Osteoblast (primary cell): Measurements from ENCODE around the gene H2BK1. TPM values are rescaled to one million over a fixed set of nuclear protein-coding genes. Genes with fewer than 3 reads are reported as not detected.

Experiments
- DNase-seq: peaks from one replicate; pipeline ENCODE4 v3.0.0; 2011; ENCODE audit warnings: low spot score, mixed read lengths; ENCODE audit not compliant: insufficient read length; ENCODE audit errors: missing footprints
- H2AFZ ChIP-seq: 2 replicates; pipeline ENCODE4 v1.6.0; 2011; ENCODE audit warnings: mild to moderate bottlenecking, low read length
- H3K27ac ChIP-seq: 2 replicates; pipeline ENCODE4 v1.5.1; 2011; ENCODE audit warnings: mild to moderate bottlenecking, low read depth, low read length, moderate library complexity
- H3K27me3 ChIP-seq: 2 replicates; pipeline ENCODE4 v1.6.0; 2012; ENCODE audit warnings: mild to moderate bottlenecking, control low read depth, inconsistent platforms, low read length, moderate library complexity; ENCODE audit not compliant: insufficient read depth
- H3K36me3 ChIP-seq: 2 replicates; pipeline ENCODE4 v1.5.1; 2011; ENCODE audit warnings: mild to moderate bottlenecking, low read length, control low read depth, moderate library complexity; ENCODE audit not compliant: insufficient read depth
- H3K4me1 ChIP-seq: 2 replicates; pipeline ENCODE4 v1.5.1; 2011; ENCODE audit warnings: mild to moderate bottlenecking, low read length, control low read depth, moderate library complexity; ENCODE audit not compliant: insufficient read depth
- H3K4me2 ChIP-seq: 2 replicates; pipeline ENCODE4 v1.6.0; 2011; ENCODE audit warnings: mild to moderate bottlenecking, low read length; ENCODE audit not compliant: insufficient read depth
- H3K4me3 ChIP-seq: fragments of 200-600 bp; sonication (generic); 3 replicates; pipeline ENCODE4 v1.5.1; 2012; ENCODE audit warnings: mild to moderate bottlenecking, low read length, inconsistent platforms; ENCODE audit not compliant: insufficient read depth
- H3K79me2 ChIP-seq: 2 replicates; pipeline ENCODE4 v1.6.0; 2012; ENCODE audit warnings: mild to moderate bottlenecking, low read length, control low read depth, inconsistent platforms; ENCODE audit not compliant: insufficient read depth
- H3K9me3 ChIP-seq: 2 replicates; pipeline ENCODE4 v1.5.1; 2011; ENCODE audit warnings: low read depth, low read length, control low read depth
- H4K20me1 ChIP-seq: 2 replicates; pipeline ENCODE4 v1.6.0; 2012; ENCODE audit warnings: mild to moderate bottlenecking, low read length, control low read depth; ENCODE audit not compliant: insufficient read depth
- CTCF ChIP-seq: IDR thresholded peaks from 2 replicates; pipeline ENCODE4 v1.5.1; 2011; ENCODE audit warnings: mild to moderate bottlenecking, low read depth, low read length, moderate library complexity; ENCODE audit errors: extremely low read depth
- total RNA-seq: library from RNA; depleted of rRNA; stranded (reverse); fragments of >200 nt; gene quantifications from 2 replicates; pipeline ENCODE4 v1.2.3, GENCODE V29; 2012

Gene H2BK1
- total RNA-seq, 1 donor, result not detected

GRCh38 chr7:151161757-151162156 is 48.5 kb downstream of the H2BK1 start:
- no peak overlapping the region for H3K4me3 ChIP-seq
- H3K4me1 ChIP-seq, result no peaks in the 10 kb centered on the region

More at GRCh38 chr7:151161757-151162156, 48.5 kb downstream of the H2BK1 start:
- H3K9me3 ChIP-seq, result no peaks in the 10 kb centered on the region
- H3K27ac ChIP-seq, result no peak overlapping the region
- DNase-seq, result no peak
- no peak for TF ChIP-seq CTCF
- H3K4me2 ChIP-seq, result no peak overlapping the region
- H2AFZ ChIP-seq, result no peak overlapping the region
- H3K36me3 ChIP-seq, result no peaks in the 10 kb centered on the region
- no peaks in the 10 kb centered on the region for H4K20me1 ChIP-seq
- peaks cover 81% of the 10 kb centered on the region for H3K27me3 ChIP-seq
- H3K79me2 ChIP-seq, result no peaks in the 10 kb centered on the region

Other genes with a start within 250 kb of the H2BK1 start
- not detected in 2 replicates for gene KCNH2, start 232.2 kb downstream of the H2BK1 start, total RNA-seq
- gene NOS3, start 219.5 kb downstream of the H2BK1 start, total RNA-seq, result not detected in 2 replicates
- gene ATG9B, start 186.0 kb downstream of the H2BK1 start, total RNA-seq, result not detected in 2 replicates
- gene ABCB8, start 182.0 kb downstream of the H2BK1 start, total RNA-seq, result 32.6 and 35.1 TPM in 2 replicates
- under 0.01 and 0.29 TPM in 2 replicates for gene ASIC3, start 162.0 kb downstream of the H2BK1 start, total RNA-seq
- 15.9 and 17.0 TPM in 2 replicates for gene CDK5, start 152.6 kb downstream of the H2BK1 start, total RNA-seq
- gene SLC4A2, start 150.9 kb downstream of the H2BK1 start, total RNA-seq, result 52.2 and 61.5 TPM in 2 replicates
- gene FASTK, start 129.7 kb downstream of the H2BK1 start, total RNA-seq, result 87.6 and 95.2 TPM in 2 replicates
- 17.4 and 18.1 TPM in 2 replicates for gene TMUB1, start 127.0 kb downstream of the H2BK1 start, total RNA-seq
- 39.8 and 45.7 TPM in 2 replicates for gene AGAP3, start 124.0 kb downstream of the H2BK1 start, total RNA-seq
- not detected in 2 replicates for gene GBX1, start 42.8 kb downstream of the H2BK1 start, total RNA-seq
- not detected in 2 replicates for gene ASB10, start 23.2 kb downstream of the H2BK1 start, total RNA-seq
- 55.1 and 65.9 TPM in 2 replicates for gene ABCF2, start 16.7 kb upstream of the H2BK1 start, total RNA-seq
- gene CHPF2, start 22.0 kb upstream of the H2BK1 start, total RNA-seq, result 77.5 and 83.2 TPM in 2 replicates
- gene SMARCD3, start 38.2 kb upstream of the H2BK1 start, total RNA-seq, result 37.4 and 40.2 TPM in 2 replicates
- 48.9 and 50.7 TPM in 2 replicates for gene NUB1, start 131.3 kb upstream of the H2BK1 start, total RNA-seq
- 8.5 and 15.6 TPM in 2 replicates for gene WDR86, start 199.6 kb upstream of the H2BK1 start, total RNA-seq
- 0.59 and 0.72 TPM in 2 replicates for gene CRYGN, start 229.7 kb upstream of the H2BK1 start, total RNA-seq